SK-N-SH treated with all-trans-retinoic acid at 6 μM for 48 hours (cell line): Measurements from ENCODE around the gene TBX18.

Experiments used
- ARNTL ChIP-seq: fragments of 450-650 bp; formaldehyde crosslinking; IDR thresholded peaks from 2 replicates; pipeline ENCODE4 v1.5.0; 2020; ENCODE audit warnings: low read depth, mild to moderate bottlenecking, moderate library complexity, borderline replicate concordance
- CSDC2 ChIP-seq: fragments of 250-450 bp; sonication (Bioruptor Pico); IDR thresholded peaks from 2 replicates; pipeline ENCODE4 v1.5.0; 2020; ENCODE audit warnings: mild to moderate bottlenecking, moderate library complexity
- GLIS3 ChIP-seq: fragments of 250-450 bp; sonication (Bioruptor Pico); IDR thresholded peaks from 2 replicates; pipeline ENCODE4 v1.5.0; 2020; ENCODE audit warnings: mild to moderate bottlenecking, moderate library complexity
- ISL1 ChIP-seq: fragments of 250-450 bp; sonication (Bioruptor Pico); IDR thresholded peaks from 2 replicates; pipeline ENCODE4 v2.1.2; 2022; ENCODE audit warnings: mild to moderate bottlenecking, moderate library complexity
- RARB ChIP-seq: fragments of 250-450 bp; sonication (Bioruptor Pico); IDR thresholded peaks from 2 replicates; pipeline ENCODE4 v1.8.0; 2021; ENCODE audit warnings: mild to moderate bottlenecking, moderate library complexity
- SNAI2 ChIP-seq: fragments of 250-450 bp; sonication (Bioruptor Pico); IDR thresholded peaks from 2 replicates; pipeline ENCODE4 v1.5.0; 2020; ENCODE audit warnings: mild to moderate bottlenecking, moderate library complexity
- TOX ChIP-seq: fragments of 250-450 bp; sonication (Bioruptor Pico); IDR thresholded peaks from 2 replicates; pipeline ENCODE4 v1.8.0; 2021; ENCODE audit warnings: mild to moderate bottlenecking, moderate library complexity, borderline replicate concordance
- ZNF565 ChIP-seq: fragments of 450-650 bp; formaldehyde crosslinking; conservative IDR thresholded peaks from 2 replicates; pipeline ENCODE4 v1.5.0; 2020; ENCODE audit warnings: low read depth, mild to moderate bottlenecking, moderate library complexity
- ZNF70 ChIP-seq: fragments of 450-650 bp; formaldehyde crosslinking; IDR thresholded peaks from 2 replicates; pipeline ENCODE4 v1.5.0; 2020; ENCODE audit warnings: mild to moderate bottlenecking, moderate library complexity
- ZNF8 ChIP-seq: fragments of 450-650 bp; formaldehyde crosslinking; IDR thresholded peaks from 2 replicates; pipeline ENCODE4 v1.5.0; 2020; ENCODE audit warnings: mild to moderate bottlenecking, moderate library complexity
- TF ChIP-seq, protein P1 (sequence below): fragments of 250-450 bp; sonication (Bioruptor Pico); IDR thresholded peaks from 2 replicates; pipeline ENCODE4 v1.5.1; 2020; ENCODE audit warnings: low read depth, mild to moderate bottlenecking, moderate library complexity
- TF ChIP-seq, protein P2 (sequence below): fragments of 250-450 bp; sonication (Bioruptor Pico); IDR thresholded peaks from 2 replicates; pipeline ENCODE4 v1.8.0; 2021; ENCODE audit warnings: low read depth, mild to moderate bottlenecking, moderate library complexity, borderline replicate concordance
- TF ChIP-seq, protein P3 (sequence below): fragments of 250-450 bp; sonication (Bioruptor Pico); IDR thresholded peaks from 2 replicates; pipeline ENCODE4 v1.5.1; 2021; ENCODE audit warnings: mild to moderate bottlenecking, moderate library complexity
- TF ChIP-seq, protein P4 (sequence below): fragments of 250-450 bp; sonication (Bioruptor Pico); IDR thresholded peaks from 2 replicates; pipeline ENCODE4 v1.8.0; 2020; ENCODE audit warnings: mild to moderate bottlenecking, moderate library complexity, borderline replicate concordance

DNA sequence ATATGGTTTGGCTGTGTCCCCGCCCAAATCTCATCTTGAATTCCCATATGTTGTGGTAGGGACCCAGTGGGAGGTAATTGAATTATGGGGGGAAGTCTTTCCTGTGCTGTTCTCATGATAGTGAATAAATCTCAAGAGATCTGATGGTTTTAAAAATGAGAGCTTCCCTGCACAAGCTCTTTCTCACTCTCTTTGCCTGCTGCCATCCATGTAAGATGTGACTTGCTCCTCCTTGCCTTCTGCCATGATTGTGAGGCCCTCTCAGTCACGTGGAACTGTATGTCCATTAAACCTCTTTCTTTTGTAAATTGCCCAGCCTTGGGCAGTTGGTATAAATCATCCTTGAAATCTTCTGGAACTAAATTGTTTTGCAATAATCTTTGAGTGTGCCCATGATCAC is 31.9 kb upstream of the TBX18 start:
- TF ChIP-seq SNAI2 (CRISPR knock-in tag) (no peak), ZNF8 (no peak), CSDC2 (CRISPR knock-in tag) (no peak), RARB (CRISPR knock-in tag) (no peak), ZNF70 (no peak), ISL1 (no peak), ARNTL (no peak), ZNF565 (CRISPR knock-in tag) (no peak), TOX (CRISPR knock-in tag) (no peak), GLIS3 (CRISPR knock-in tag) (no peak)
- TF ChIP-seq, protein P1, sequence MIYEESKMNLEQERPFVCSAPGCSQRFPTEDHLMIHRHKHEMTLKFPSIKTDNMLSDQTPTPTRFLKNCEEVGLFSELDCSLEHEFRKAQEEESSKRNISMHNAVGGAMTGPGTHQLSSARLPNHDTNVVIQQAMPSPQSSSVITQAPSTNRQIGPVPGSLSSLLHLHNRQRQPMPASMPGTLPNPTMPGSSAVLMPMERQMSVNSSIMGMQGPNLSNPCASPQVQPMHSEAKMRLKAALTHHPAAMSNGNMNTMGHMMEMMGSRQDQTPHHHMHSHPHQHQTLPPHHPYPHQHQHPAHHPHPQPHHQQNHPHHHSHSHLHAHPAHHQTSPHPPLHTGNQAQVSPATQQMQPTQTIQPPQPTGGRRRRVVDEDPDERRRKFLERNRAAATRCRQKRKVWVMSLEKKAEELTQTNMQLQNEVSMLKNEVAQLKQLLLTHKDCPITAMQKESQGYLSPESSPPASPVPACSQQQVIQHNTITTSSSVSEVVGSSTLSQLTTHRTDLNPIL (CRISPR knock-in tag), result no peak
- TF ChIP-seq, protein P2, sequence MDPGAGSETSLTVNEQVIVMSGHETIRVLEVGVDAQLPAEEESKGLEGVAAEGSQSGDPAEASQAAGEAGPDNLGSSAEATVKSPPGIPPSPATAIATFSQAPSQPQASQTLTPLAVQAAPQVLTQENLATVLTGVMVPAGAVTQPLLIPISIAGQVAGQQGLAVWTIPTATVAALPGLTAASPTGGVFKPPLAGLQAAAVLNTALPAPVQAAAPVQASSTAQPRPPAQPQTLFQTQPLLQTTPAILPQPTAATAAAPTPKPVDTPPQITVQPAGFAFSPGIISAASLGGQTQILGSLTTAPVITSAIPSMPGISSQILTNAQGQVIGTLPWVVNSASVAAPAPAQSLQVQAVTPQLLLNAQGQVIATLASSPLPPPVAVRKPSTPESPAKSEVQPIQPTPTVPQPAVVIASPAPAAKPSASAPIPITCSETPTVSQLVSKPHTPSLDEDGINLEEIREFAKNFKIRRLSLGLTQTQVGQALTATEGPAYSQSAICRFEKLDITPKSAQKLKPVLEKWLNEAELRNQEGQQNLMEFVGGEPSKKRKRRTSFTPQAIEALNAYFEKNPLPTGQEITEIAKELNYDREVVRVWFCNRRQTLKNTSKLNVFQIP (CRISPR knock-in tag), result no peak
- TF ChIP-seq, protein P3, sequence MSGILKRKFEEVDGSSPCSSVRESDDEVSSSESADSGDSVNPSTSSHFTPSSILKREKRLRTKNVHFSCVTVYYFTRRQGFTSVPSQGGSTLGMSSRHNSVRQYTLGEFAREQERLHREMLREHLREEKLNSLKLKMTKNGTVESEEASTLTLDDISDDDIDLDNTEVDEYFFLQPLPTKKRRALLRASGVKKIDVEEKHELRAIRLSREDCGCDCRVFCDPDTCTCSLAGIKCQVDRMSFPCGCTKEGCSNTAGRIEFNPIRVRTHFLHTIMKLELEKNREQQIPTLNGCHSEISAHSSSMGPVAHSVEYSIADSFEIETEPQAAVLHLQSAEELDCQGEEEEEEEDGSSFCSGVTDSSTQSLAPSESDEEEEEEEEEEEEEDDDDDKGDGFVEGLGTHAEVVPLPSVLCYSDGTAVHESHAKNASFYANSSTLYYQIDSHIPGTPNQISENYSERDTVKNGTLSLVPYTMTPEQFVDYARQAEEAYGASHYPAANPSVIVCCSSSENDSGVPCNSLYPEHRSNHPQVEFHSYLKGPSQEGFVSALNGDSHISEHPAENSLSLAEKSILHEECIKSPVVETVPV (CRISPR knock-in tag), result no peak
- TF ChIP-seq, protein P4, sequence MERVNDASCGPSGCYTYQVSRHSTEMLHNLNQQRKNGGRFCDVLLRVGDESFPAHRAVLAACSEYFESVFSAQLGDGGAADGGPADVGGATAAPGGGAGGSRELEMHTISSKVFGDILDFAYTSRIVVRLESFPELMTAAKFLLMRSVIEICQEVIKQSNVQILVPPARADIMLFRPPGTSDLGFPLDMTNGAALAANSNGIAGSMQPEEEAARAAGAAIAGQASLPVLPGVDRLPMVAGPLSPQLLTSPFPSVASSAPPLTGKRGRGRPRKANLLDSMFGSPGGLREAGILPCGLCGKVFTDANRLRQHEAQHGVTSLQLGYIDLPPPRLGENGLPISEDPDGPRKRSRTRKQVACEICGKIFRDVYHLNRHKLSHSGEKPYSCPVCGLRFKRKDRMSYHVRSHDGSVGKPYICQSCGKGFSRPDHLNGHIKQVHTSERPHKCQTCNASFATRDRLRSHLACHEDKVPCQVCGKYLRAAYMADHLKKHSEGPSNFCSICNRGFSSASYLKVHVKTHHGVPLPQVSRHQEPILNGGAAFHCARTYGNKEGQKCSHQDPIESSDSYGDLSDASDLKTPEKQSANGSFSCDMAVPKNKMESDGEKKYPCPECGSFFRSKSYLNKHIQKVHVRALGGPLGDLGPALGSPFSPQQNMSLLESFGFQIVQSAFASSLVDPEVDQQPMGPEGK (CRISPR knock-in tag), result no peak
